Trophoblast cell (in vitro differentiated cells and primary cell): ENCODE results near the gene HTT.

Experiments used
- DNase-seq, 2 donors: peaks; one replicate each; pipeline ENCODE4 v3.0.0-alpha.2; 2016
- H2AFZ ChIP-seq: 2 replicates; pipeline ENCODE4 v1.6.1; 2013; ENCODE audit warnings: low read length, moderate library complexity, mild to moderate bottlenecking; ENCODE audit not compliant: insufficient read depth, poor library complexity
- H2AK5ac ChIP-seq: 2 replicates; pipeline ENCODE4 v1.6.1; 2013; ENCODE audit warnings: mild to moderate bottlenecking, low read length
- H2BK120ac ChIP-seq: 2 replicates; pipeline ENCODE4 v1.6.1; 2013; ENCODE audit warnings: low read length, mild to moderate bottlenecking, moderate library complexity; ENCODE audit not compliant: insufficient read depth, poor library complexity
- H2BK12ac ChIP-seq: 2 replicates; pipeline ENCODE4 v1.6.1; 2013; ENCODE audit warnings: mild to moderate bottlenecking, low read length, moderate library complexity
- H2BK5ac ChIP-seq: 2 replicates; pipeline ENCODE4 v1.6.1; 2013; ENCODE audit warnings: low read length, low read depth, moderate library complexity, mild to moderate bottlenecking; ENCODE audit not compliant: poor library complexity
- H3K14ac ChIP-seq: 2 replicates; pipeline ENCODE4 v1.6.1; 2013; ENCODE audit warnings: mild to moderate bottlenecking, low read length
- H3K18ac ChIP-seq: 2 replicates; pipeline ENCODE4 v1.6.1; 2013; ENCODE audit warnings: mild to moderate bottlenecking, low read length
- H3K23ac ChIP-seq: 2 replicates; pipeline ENCODE4 v1.6.1; 2013; ENCODE audit warnings: low read length
- H3K27ac ChIP-seq: 2 replicates; pipeline ENCODE4 v1.5.1; 2013; ENCODE audit warnings: low read depth, mild to moderate bottlenecking, inconsistent platforms, low read length, moderate library complexity
- H3K27me3 ChIP-seq: 2 replicates; pipeline ENCODE4 v1.6.1; 2013; ENCODE audit warnings: inconsistent platforms, mild to moderate bottlenecking, low read length, moderate library complexity; ENCODE audit not compliant: insufficient read depth
- H3K36me3 ChIP-seq, 2 experiments: 1 replicate in 1 of 2; 2 replicates in 1 of 2; pipeline ENCODE4 v1.6.1; 2013; ENCODE audit warnings: low read length in 2 of 2, mild to moderate bottlenecking in 2 of 2, moderate library complexity in 1 of 2; ENCODE audit not compliant: insufficient read depth in 2 of 2, control insufficient read depth in 1 of 2
- H3K4ac ChIP-seq: 2 replicates; pipeline ENCODE4 v1.6.1; 2013; ENCODE audit warnings: low read depth, mild to moderate bottlenecking, low read length, moderate library complexity
- H3K4me1 ChIP-seq, 2 experiments: 1 replicate in 1 of 2; 2 replicates in 1 of 2; pipeline ENCODE4 v1.6.1; 2013; ENCODE audit warnings: low read length in 2 of 2, mild to moderate bottlenecking in 2 of 2, moderate library complexity in 1 of 2; ENCODE audit not compliant: insufficient read depth in 2 of 2, control insufficient read depth in 1 of 2
- H3K4me2 ChIP-seq: 2 replicates; pipeline ENCODE4 v1.6.1; 2013; ENCODE audit warnings: inconsistent platforms, mild to moderate bottlenecking, low read length, moderate library complexity
- H3K4me3 ChIP-seq: 2 replicates; pipeline ENCODE4 v1.5.1; 2013; ENCODE audit warnings: mild to moderate bottlenecking, low read depth, low read length, inconsistent platforms
- H3K79me1 ChIP-seq: one replicate; pipeline ENCODE4 v1.6.1; 2013; ENCODE audit warnings: low read length
- H3K79me2 ChIP-seq: 2 replicates; pipeline ENCODE4 v1.6.1; 2013; ENCODE audit warnings: low read length, mild to moderate bottlenecking; ENCODE audit not compliant: control insufficient read depth, insufficient read depth, poor library complexity
- H3K9ac ChIP-seq: 2 replicates; pipeline ENCODE4 v1.6.1; 2013; ENCODE audit warnings: mild to moderate bottlenecking, low read length
- H3K9me3 ChIP-seq: 2 replicates; pipeline ENCODE4 v1.6.1; 2013; ENCODE audit warnings: low read depth, mild to moderate bottlenecking, control low read depth, inconsistent platforms, low read length; ENCODE audit not compliant: insufficient read depth
- H4K12ac ChIP-seq: 2 replicates; pipeline ENCODE4 v1.6.1; 2013; ENCODE audit warnings: low read depth, mild to moderate bottlenecking, low read length, moderate library complexity
- H4K8ac ChIP-seq: 2 replicates; pipeline ENCODE4 v1.6.1; 2013; ENCODE audit warnings: low read depth, mild to moderate bottlenecking, low read length, moderate library complexity
- H4K91ac ChIP-seq: one replicate; pipeline ENCODE4 v1.6.1; 2013; ENCODE audit warnings: low read depth, mild to moderate bottlenecking, low read length, moderate library complexity
- WGBS: extraction: QIAGEN DNeasy Blood & Tissue Kit; methylation state at CpG from one replicate; pipeline ENCODE4 v1.1.7; 2013; ENCODE audit warnings: missing lambda C conversion rate; ENCODE audit not compliant: insufficient read length, insufficient coverage; ENCODE audit errors: extremely low coverage; 5-methylcytosine and 5-hydroxymethylcytosine counted together

Gene HTT

GRCh38 chr4:3082925-3083515 lies 8.5 kb downstream of the HTT start:
- no peak overlapping the region for H2AK5ac ChIP-seq
- peaks cover 2% of the 10 kb centered on the region for H3K79me2 ChIP-seq
- no peak overlapping the region for H2AFZ ChIP-seq
- H3K4me2 ChIP-seq, result no peak overlapping the region
- H4K12ac ChIP-seq, result no peak overlapping the region
- no peak overlapping the region for H3K9ac ChIP-seq
- H3K9me3 ChIP-seq, result no peaks in the 10 kb centered on the region
- no peak overlapping the region for H3K23ac ChIP-seq
- H3K27me3 ChIP-seq, result no peaks in the 10 kb centered on the region
- peaks cover 2% of the 10 kb centered on the region in 2 experiments for H3K36me3 ChIP-seq
- H3K14ac ChIP-seq, result no peak overlapping the region
- H2BK12ac ChIP-seq, result no peak overlapping the region
- no peak overlapping the region for H2BK5ac ChIP-seq
- H3K27ac ChIP-seq, result no peak overlapping the region
- peak; percentile 74 to 86 for DNase-seq
- H4K91ac ChIP-seq, result no peak overlapping the region
- no peak overlapping the region for H3K4me3 ChIP-seq
- no peak overlapping the region for H4K8ac ChIP-seq
- peaks cover 6 to 10% of the 10 kb centered on the region in 2 experiments for H3K4me1 ChIP-seq
- H3K18ac ChIP-seq, result no peak overlapping the region
- H2BK120ac ChIP-seq, result no peak overlapping the region
- peak overlapping the region; percentile 50 for H3K4ac ChIP-seq
- WGBS, result no CpG with 5 or more reads among the region's 6 CpGs
- H3K79me1 ChIP-seq, result no peaks in the 10 kb centered on the region

GRCh38 chr4:3083732-3084131 lies 9.3 kb downstream of the HTT start:
- Histone ChIP-seq H3K36me3 (peaks cover 2% of the 10 kb centered on the region in 2 experiments), H2BK5ac (no peak overlapping the region), H3K4me1 (peaks cover 6 to 10% of the 10 kb centered on the region in 2 experiments), H3K9ac (no peak overlapping the region), H3K9me3 (no peaks in the 10 kb centered on the region), H3K4me2 (no peak overlapping the region), H2AFZ (no peak overlapping the region), H2BK12ac (no peak overlapping the region), H3K27ac (no peak overlapping the region), H3K4ac (no peak overlapping the region), H3K18ac (no peak overlapping the region), H4K12ac (no peak overlapping the region), H3K4me3 (no peak overlapping the region), H4K8ac (no peak overlapping the region), H2AK5ac (no peak overlapping the region), H3K23ac (no peak overlapping the region), H3K79me2 (peaks cover 2% of the 10 kb centered on the region), H4K91ac (no peak overlapping the region), H3K79me1 (no peaks in the 10 kb centered on the region), H3K14ac (no peak overlapping the region), H2BK120ac (no peak overlapping the region), H3K27me3 (no peaks in the 10 kb centered on the region)
- WGBS, result no CpG with 5 or more reads among the region's 1 CpG
- no peak for DNase-seq

GRCh38 chr4:3085948-3086670 lies 11.6 kb downstream of the HTT start:
- no peak overlapping the region for H3K9ac ChIP-seq
- H3K4me1 ChIP-seq, result peaks cover 6 to 10% of the 10 kb centered on the region in 2 experiments
- H3K4ac ChIP-seq, result peak overlapping the region; percentile 55
- WGBS, result no CpG with 5 or more reads among the region's 10 CpGs
- no peak overlapping the region for H2AFZ ChIP-seq
- H3K27me3 ChIP-seq, result no peaks in the 10 kb centered on the region
- DNase-seq, result peak; percentile 82 to 86
- H2BK120ac ChIP-seq, result no peak overlapping the region
- no peaks in the 10 kb centered on the region for H3K9me3 ChIP-seq
- H2BK5ac ChIP-seq, result no peak overlapping the region
- H4K8ac ChIP-seq, result no peak overlapping the region
- no peak overlapping the region for H2BK12ac ChIP-seq
- H3K14ac ChIP-seq, result no peak overlapping the region
- H3K4me3 ChIP-seq, result no peak overlapping the region
- no peaks in the 10 kb centered on the region for H3K79me2 ChIP-seq
- H4K91ac ChIP-seq, result no peak overlapping the region
- no peak overlapping the region for H3K27ac ChIP-seq
- no peak overlapping the region for H4K12ac ChIP-seq
- no peaks in the 10 kb centered on the region for H3K79me1 ChIP-seq
- peaks cover 3 to 4% of the 10 kb centered on the region in 2 experiments for H3K36me3 ChIP-seq
- no peak overlapping the region for H2AK5ac ChIP-seq
- no peak overlapping the region for H3K4me2 ChIP-seq
- H3K23ac ChIP-seq, result no peak overlapping the region
- H3K18ac ChIP-seq, result peak overlapping the region; percentile 37

GRCh38 chr4:3087115-3087797 lies 12.8 kb downstream of the HTT start:
- Histone ChIP-seq H2BK12ac (no peak overlapping the region), H3K4me3 (no peak overlapping the region), H3K79me2 (no peaks in the 10 kb centered on the region), H3K4me2 (no peak overlapping the region), H2AK5ac (no peak overlapping the region), H2BK120ac (no peak overlapping the region), H3K18ac (no peak overlapping the region), H3K4me1 (peaks cover 6 to 10% of the 10 kb centered on the region in 2 experiments), H3K79me1 (no peaks in the 10 kb centered on the region), H3K23ac (no peak overlapping the region), H3K36me3 (peaks cover 4 to 5% of the 10 kb centered on the region in 2 experiments), H4K12ac (no peak overlapping the region), H2BK5ac (no peak overlapping the region), H3K4ac (no peak overlapping the region), H3K27ac (no peak overlapping the region), H3K9me3 (no peaks in the 10 kb centered on the region), H4K8ac (no peak overlapping the region), H3K9ac (no peak overlapping the region), H3K27me3 (no peaks in the 10 kb centered on the region), H3K14ac (no peak overlapping the region), H2AFZ (no peak overlapping the region), H4K91ac (no peak overlapping the region)
- WGBS, result no CpG with 5 or more reads among the region's 4 CpGs
- no peak for DNase-seq
